ENCODE measurements around the gene KANSL2.

DNA sequence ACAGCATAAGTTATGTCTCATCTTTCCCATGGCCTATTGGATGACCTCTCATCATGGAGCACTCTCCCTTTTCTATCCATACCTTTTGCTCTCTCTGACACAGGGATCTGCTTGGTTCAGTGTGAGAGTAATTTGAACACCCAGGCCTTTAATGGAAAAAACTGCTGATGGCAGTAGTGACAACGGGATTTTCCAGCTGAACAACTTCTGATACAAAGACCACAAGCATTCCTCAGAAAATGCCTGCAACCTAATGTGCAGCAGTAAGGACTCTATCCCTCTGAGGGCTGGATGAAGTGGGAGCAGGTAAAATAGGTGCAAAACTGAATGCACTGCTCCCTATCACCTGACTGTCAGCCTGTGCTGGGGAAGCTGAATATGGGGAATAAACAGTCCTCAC lies 51.0 kb downstream of the KANSL2 start:
- TF ChIP-seq EZH2phosphoT487 (IDR thresholded peaks at IDR 0.05; ENCODE audit: unreplicated experiment) (no peak), REST (IDR thresholded peaks at IDR 0.05; ENCODE audit: unreplicated experiment) (no peak), ETS1 (IDR thresholded peaks at IDR 0.05) (no peak), CTCF (conservative IDR thresholded peaks at IDR 0.05; ENCODE audit: low read depth in 2 of 2) (no peak), EZH2 (IDR thresholded peaks at IDR 0.05; ENCODE audit: low read depth, unreplicated experiment) (no peak), POLR2AphosphoS5 (IDR thresholded peaks at IDR 0.05; ENCODE audit: low read depth) (no peak), CREB1 (CRISPR knock-in tag; IDR thresholded peaks at IDR 0.05; ENCODE audit: low read depth) (no peak), ZNF114 (CRISPR knock-in tag; IDR thresholded peaks at IDR 0.05) (no peak), STAT1 (IDR thresholded peaks at IDR 0.05; ENCODE audit: unreplicated experiment) (no peak), ZNF331 (CRISPR knock-in tag; IDR thresholded peaks at IDR 0.05; ENCODE audit: low read depth) (no peak)
